HCT116 (cell line): Measurements from ENCODE around the gene POLD2.

Source experiments
- CTCF ChIP-seq, 3 experiments: fragments of 200-600 bp in 1 of 3; sonication (generic) in 1 of 3; IDR thresholded peaks in 2 of 3; conservative IDR thresholded peaks in 1 of 3; 2 replicates each; pipeline ENCODE4 v1.5.1; 2012 to 2017; ENCODE audit warnings: low read depth in 2 of 3, low read length in 2 of 3, antibody characterized with exemption in 1 of 3, borderline replicate concordance in 1 of 3, control low read depth in 1 of 3, mild to moderate bottlenecking in 1 of 3, mixed read lengths in 1 of 3, mixed run types in 1 of 3, moderate library complexity in 1 of 3; ENCODE audit not compliant: insufficient read depth in 1 of 3
- EZH2phosphoT487 ChIP-seq: fragments of 200-600 bp; IDR thresholded peaks from 2 replicates; pipeline ENCODE4 v1.6.1; 2018; ENCODE audit warnings: antibody characterized with exemption, borderline replicate concordance
- JUND ChIP-seq: IDR thresholded peaks from 2 replicates; pipeline ENCODE4 v1.6.1; 2012
- POLR2A ChIP-seq: IDR thresholded peaks from 2 replicates; pipeline ENCODE4 v1.7.0; 2011; ENCODE audit warnings: borderline replicate concordance; ENCODE audit not compliant: insufficient read depth, insufficient read length; ENCODE audit errors: extremely low read depth
- POLR2AphosphoS5 ChIP-seq: IDR thresholded peaks from 2 replicates; pipeline ENCODE4 v1.6.1; 2011; ENCODE audit warnings: mild to moderate bottlenecking, low read depth, low read length, moderate library complexity
- RAD21 ChIP-seq: IDR thresholded peaks from 2 replicates; pipeline ENCODE4 v1.6.1; 2012; ENCODE audit warnings: low read depth, mild to moderate bottlenecking
- REST ChIP-seq: IDR thresholded peaks from 2 replicates; pipeline ENCODE4 v1.6.1; 2012; ENCODE audit warnings: low read depth

- TF ChIP-seq JUND: no peak
- TF ChIP-seq CTCF (IDR thresholded peaks at IDR 0.05 in 2 of 3, conservative IDR thresholded peaks at IDR 0.05 in 1 of 3; ENCODE audit: borderline replicate concordance in 1 of 3, insufficient read depth in 1 of 3, low read depth in 2 of 3, low read length in 2 of 3): no peak
- no peak for TF ChIP-seq POLR2A
- TF ChIP-seq EZH2phosphoT487: no peak
- TF ChIP-seq POLR2AphosphoS5: no peak
- TF ChIP-seq REST: no peak
- no peak for TF ChIP-seq RAD21
These were observed 57.8 kb downstream of the POLD2 start, which contains the start of gene PGAM2 for GRCh38 chr7:44065431-44066110.
